ENCODE results near the gene XPNPEP1.

Gene XPNPEP1

GRCh38 chr10:109922976-109923921, at the start of gene XPNPEP1:
Gene XPNPEP1 (minus strand): TSS chr10:109923511. CDS start chr10:109923433, 78 bp downstream.
- in situ Hi-C loops (cut with MboI; ENCODE audit: low sequenced_read_pairs): no loop called here

- in situ Hi-C loops (cut with MboI; ENCODE audit: low sequenced_read_pairs): no loop called here
Measured at GRCh38 chr10:109972372-109973001, 49.2 kb upstream of the XPNPEP1 start.

GRCh38 chr10:109971634-109972033, 48.3 kb upstream of the XPNPEP1 start:
- in situ Hi-C loops (cut with MboI; ENCODE audit: low sequenced_read_pairs): no loop called here

GRCh38 chr10:109969760-109970346, 46.5 kb upstream of the XPNPEP1 start:
- in situ Hi-C loops (cut with MboI; ENCODE audit: low sequenced_read_pairs): no loop called here

- in situ Hi-C loops (cut with MboI; ENCODE audit: low sequenced_read_pairs): no loop called here
Measured at GRCh38 chr10:109968953-109969759, 45.8 kb upstream of the XPNPEP1 start.

- in situ Hi-C loops (cut with MboI; ENCODE audit: low sequenced_read_pairs): no loop called here
Measured at GRCh38 chr10:109967739-109968088, 44.4 kb upstream of the XPNPEP1 start.

- in situ Hi-C loops (cut with MboI; ENCODE audit: low sequenced_read_pairs): no loop called here
Measured at GRCh38 chr10:109966961-109967738, 43.8 kb upstream of the XPNPEP1 start.

- in situ Hi-C loops (cut with MboI; ENCODE audit: low sequenced_read_pairs): no loop called here
Measured at GRCh38 chr10:109964318-109964717, 41.0 kb upstream of the XPNPEP1 start.

GRCh38 chr10:109963439-109963838, 40.1 kb upstream of the XPNPEP1 start:
- in situ Hi-C loops (cut with MboI; ENCODE audit: low sequenced_read_pairs): no loop called here

- in situ Hi-C loops (cut with MboI; ENCODE audit: low sequenced_read_pairs): no loop called here
Measured at GRCh38 chr10:109962247-109962646, 38.9 kb upstream of the XPNPEP1 start.

GRCh38 chr10:109961174-109962001, 38.1 kb upstream of the XPNPEP1 start:
- in situ Hi-C loops (cut with MboI; ENCODE audit: low sequenced_read_pairs): no loop called here

GRCh38 chr10:109960682-109961081, 37.4 kb upstream of the XPNPEP1 start:
- in situ Hi-C loops (cut with MboI; ENCODE audit: low sequenced_read_pairs): no loop called here

- in situ Hi-C loops (cut with MboI; ENCODE audit: low sequenced_read_pairs): no loop called here
Measured at GRCh38 chr10:109959259-109960145, 36.2 kb upstream of the XPNPEP1 start.

GRCh38 chr10:109958059-109958458, 34.7 kb upstream of the XPNPEP1 start:
- in situ Hi-C loops (cut with MboI; ENCODE audit: low sequenced_read_pairs): no loop called here

GRCh38 chr10:109957092-109957797, 33.9 kb upstream of the XPNPEP1 start:
- in situ Hi-C loops (cut with MboI; ENCODE audit: low sequenced_read_pairs): no loop called here

- in situ Hi-C loops (cut with MboI; ENCODE audit: low sequenced_read_pairs): no loop called here
Measured at GRCh38 chr10:109956454-109957091, 33.3 kb upstream of the XPNPEP1 start.

GRCh38 chr10:109953766-109954165, 30.5 kb upstream of the XPNPEP1 start:
- in situ Hi-C loops (cut with MboI; ENCODE audit: low sequenced_read_pairs): no loop called here

All from HL-60/S4 (cell line).